Muscle of leg (tissue), 11 donors: ENCODE results near the gene TPSAB1. TPM values are rescaled to one million over a fixed set of nuclear protein-coding genes. Genes with fewer than 3 reads are reported as not detected.
"Not testable (repeated sequence)": the region's sequence is repeated elsewhere in the genome, so short reads cannot be mapped to it uniquely, and the experiment has no call there.

ENCODE experiments used
- DNase-seq: peaks from one replicate; pipeline ENCODE4 v3.0.0; 2013
- H3K27ac ChIP-seq: one replicate; pipeline ENCODE4 v1.5.1; 2013; ENCODE audit warnings: mild to moderate bottlenecking, low read length, control low read depth
- H3K27me3 ChIP-seq: one replicate; pipeline ENCODE4 v1.6.1; 2013; ENCODE audit warnings: low read length; ENCODE audit not compliant: control insufficient read depth, insufficient read depth
- H3K36me3 ChIP-seq: one replicate; pipeline ENCODE4 v1.6.1; 2013; ENCODE audit warnings: low read length; ENCODE audit not compliant: control insufficient read depth, insufficient read depth
- H3K4me1 ChIP-seq: one replicate; pipeline ENCODE4 v1.6.1; 2013; ENCODE audit warnings: low read length; ENCODE audit not compliant: control insufficient read depth, insufficient read depth
- H3K4me3 ChIP-seq: one replicate; pipeline ENCODE4 v1.5.1; 2013; ENCODE audit warnings: low read length, control low read depth
- H3K9me3 ChIP-seq: replicated peaks from 2 replicates; pipeline ENCODE4 v1.6.1; 2013; ENCODE audit warnings: low read depth, low read length; ENCODE audit not compliant: control insufficient read depth
- WGBS: methylation state at CpG from one replicate; pipeline ENCODE4 v1.1.5; 2013; ENCODE audit warnings: missing lambda C conversion rate; ENCODE audit not compliant: insufficient coverage; 5-methylcytosine and 5-hydroxymethylcytosine counted together
- polyA plus RNA-seq, 8 donors: library from polyadenylated mRNA; unstranded; fragments of 120-200 nt; gene quantifications; one replicate each; pipeline versions ENCODE4 v1.2.1 to v1.2.3, GENCODE V29; 2013; ENCODE audit warnings: inconsistent platforms in 1 of 8, low replicate concordance in 1 of 8; ENCODE audit not compliant: insufficient read length in 8 of 8, insufficient read depth in 1 of 8
- total RNA-seq: library from RNA; stranded (reverse); fragments of 120-200 nt; gene quantifications from one replicate; pipeline ENCODE4 v1.2.4, GENCODE V29; 2013

TPSAB1 gene
- total and polyA plus RNA-seq, 9 donors: 0.53 to 3.8 (median 1.7) TPM

DNA sequence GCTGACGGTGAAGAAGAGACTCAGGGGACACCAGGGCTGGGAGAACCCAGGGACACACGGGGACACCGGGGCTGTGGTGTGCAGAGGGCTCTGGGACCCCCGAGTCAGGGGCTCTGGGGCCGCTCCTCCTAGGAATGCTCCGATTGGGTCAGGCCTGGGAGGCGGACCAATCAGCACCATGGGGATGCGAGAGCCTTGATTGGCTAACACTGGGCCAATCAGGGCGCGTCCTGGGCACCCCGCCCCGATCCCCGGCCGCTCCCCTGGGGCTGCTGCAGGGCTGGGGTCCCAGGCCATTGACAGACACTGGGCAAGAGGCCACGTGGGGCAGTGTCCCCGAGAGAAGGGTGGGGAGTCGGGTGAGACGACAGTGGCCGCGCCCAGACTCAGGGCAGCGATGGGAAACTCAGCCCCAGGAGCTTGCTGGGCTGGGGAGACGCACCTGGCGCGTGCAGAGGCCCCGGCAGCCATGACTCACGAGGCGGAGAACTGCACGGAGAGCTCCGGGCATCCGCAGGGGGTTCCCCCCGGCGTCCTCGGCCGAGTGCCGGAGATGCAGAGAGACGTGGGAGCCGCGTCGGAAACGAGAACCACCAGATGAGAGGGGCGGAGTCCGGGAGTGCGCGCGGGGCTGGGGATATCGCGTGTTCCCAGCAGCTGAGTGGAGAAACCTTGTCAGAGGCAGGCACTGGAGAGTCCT, 8.3 kb upstream of the TPSAB1 start:
- H3K27ac ChIP-seq, H3K4me3 ChIP-seq, H3K27me3 ChIP-seq, H3K4me1 ChIP-seq, H3K36me3 ChIP-seq, DNase-seq, H3K9me3 ChIP-seq: not testable (repeated sequence)
- WGBS: no CpG with 5 or more reads among the region's 47 CpGs

DNA sequence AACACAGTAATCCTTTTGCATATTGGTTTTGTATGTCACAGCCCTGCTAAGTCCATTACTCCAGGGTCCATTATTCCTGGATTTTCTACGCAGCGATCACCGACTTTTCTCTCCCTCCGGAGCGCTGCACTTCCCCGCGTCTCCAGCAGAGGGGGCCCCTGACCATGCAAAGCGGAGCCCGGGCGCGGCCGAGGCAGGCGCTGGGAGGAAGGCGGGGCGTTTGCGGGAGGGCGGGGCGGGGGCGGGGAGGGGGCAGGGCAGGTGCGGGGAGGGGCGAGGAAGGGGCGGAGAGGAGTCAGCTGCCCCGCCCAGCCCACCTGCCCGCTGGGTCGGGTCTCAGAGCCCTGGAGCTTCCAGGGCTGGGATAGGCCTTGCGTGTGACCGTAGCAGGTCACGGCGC, 3.8 kb upstream of the TPSAB1 start:
- H3K27ac ChIP-seq: not testable (repeated sequence)
- WGBS: no CpG with 5 or more reads among the region's 29 CpGs

DNA sequence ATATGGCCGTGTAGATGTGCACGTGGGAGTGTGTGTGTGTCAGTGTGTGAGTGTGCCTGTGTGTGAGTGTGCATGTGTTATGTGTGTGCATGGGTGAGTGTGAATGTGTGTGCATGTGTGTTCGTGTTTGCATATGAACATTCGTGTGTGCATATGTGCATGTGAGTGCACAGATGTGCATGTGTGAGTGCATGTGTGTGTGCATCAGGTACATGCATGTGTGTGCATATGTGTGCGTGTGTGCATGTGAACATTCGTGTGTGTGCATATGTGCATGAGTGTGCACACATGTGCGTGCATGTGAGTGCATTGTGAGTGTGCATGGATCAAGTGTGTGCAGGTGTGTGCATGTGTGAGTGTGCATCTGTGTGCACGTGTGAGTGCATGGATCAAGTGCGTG, 2.5 kb upstream of the TPSAB1 start:
- DNase-seq: no peak
- Histone ChIP-seq H3K4me3 (no peak overlapping the region), H3K36me3 (no peaks in the 10 kb centered on the region), H3K27me3 (no peaks in the 10 kb centered on the region), H3K9me3 (no peaks in the 10 kb centered on the region), H3K27ac (no peak overlapping the region), H3K4me1 (no peaks in the 10 kb centered on the region)
- WGBS: 70% methylated on average over 8 of the region's 9 CpGs

More for the DNA sequence above, 3.8 kb upstream of the TPSAB1 start:
- not testable (repeated sequence) for H3K4me3 ChIP-seq, H3K4me1 ChIP-seq, H3K36me3 ChIP-seq, DNase-seq, H3K27me3 ChIP-seq, H3K9me3 ChIP-seq

DNA sequence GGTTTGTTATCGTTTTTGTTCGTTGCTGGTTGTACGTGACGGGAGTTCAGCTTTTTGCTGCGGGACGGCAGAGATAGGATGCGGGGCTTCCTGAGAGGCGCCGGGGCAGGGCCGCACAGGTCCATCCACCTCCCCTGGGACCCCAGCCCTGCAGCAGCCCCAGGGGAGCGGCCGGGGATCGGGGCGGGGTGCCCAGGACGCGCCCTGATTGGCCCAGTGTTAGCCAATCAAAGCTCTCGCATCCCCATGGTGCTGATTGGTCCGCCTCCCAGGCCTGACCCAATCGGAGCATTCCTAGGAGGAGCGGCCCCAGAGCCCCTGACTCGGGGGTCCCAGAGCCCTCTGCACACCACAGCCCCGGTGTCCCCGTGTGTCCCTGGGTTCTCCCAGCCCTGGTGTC, 1.6 kb upstream of the TPSAB1 start:
- not testable (repeated sequence) for H3K9me3 ChIP-seq, H3K4me1 ChIP-seq, H3K4me3 ChIP-seq, H3K27me3 ChIP-seq, H3K36me3 ChIP-seq, DNase-seq, H3K27ac ChIP-seq
- 66% methylated on average over 7 of the region's 23 CpGs for WGBS

DNA sequence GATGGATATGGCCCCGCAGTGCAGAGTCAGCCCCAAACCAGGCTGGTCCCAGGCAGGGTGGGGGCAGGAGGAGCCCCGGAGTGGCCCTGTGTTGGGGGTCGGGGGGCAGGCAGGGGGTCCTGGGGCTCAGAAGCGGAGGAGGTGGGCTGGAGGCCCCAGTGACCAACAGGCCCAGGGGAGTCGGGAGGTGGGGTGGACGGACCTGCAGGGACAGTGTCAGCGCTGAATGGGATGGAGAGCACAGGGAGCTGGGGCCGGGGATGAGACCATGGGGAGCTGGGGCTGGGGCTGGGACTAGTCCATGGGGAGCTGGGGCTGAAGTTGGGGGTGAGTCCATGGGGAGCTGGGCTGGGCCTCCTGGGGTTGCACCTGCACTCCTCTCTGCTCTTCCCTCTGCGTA, 930 bp upstream of the TPSAB1 start:
- not testable (repeated sequence) for DNase-seq, H3K27me3 ChIP-seq, H3K4me3 ChIP-seq, H3K27ac ChIP-seq, H3K4me1 ChIP-seq, H3K9me3 ChIP-seq, H3K36me3 ChIP-seq
- 68% methylated on average over 4 of the region's 9 CpGs for WGBS

DNA sequence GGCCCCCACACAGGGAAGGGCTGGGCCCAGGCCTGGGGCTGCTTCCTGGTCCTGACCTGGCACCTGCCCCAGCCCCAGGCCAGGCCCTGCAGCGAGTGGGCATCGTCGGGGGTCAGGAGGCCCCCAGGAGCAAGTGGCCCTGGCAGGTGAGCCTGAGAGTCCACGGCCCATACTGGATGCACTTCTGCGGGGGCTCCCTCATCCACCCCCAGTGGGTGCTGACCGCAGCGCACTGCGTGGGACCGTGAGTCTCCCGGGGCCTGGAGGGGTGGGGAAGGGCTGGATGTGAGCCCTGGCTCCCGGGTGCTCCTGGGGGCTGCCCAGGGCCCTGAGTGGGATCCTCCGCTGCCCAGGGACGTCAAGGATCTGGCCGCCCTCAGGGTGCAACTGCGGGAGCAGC, 576 bp downstream of the TPSAB1 start:
- not testable (repeated sequence) for DNase-seq, H3K36me3 ChIP-seq, H3K9me3 ChIP-seq, H3K27ac ChIP-seq, H3K4me3 ChIP-seq, H3K4me1 ChIP-seq
- no CpG with 5 or more reads among the region's 15 CpGs for WGBS
- peaks cover 12% of the 10 kb centered on the region for H3K27me3 ChIP-seq

DNA sequence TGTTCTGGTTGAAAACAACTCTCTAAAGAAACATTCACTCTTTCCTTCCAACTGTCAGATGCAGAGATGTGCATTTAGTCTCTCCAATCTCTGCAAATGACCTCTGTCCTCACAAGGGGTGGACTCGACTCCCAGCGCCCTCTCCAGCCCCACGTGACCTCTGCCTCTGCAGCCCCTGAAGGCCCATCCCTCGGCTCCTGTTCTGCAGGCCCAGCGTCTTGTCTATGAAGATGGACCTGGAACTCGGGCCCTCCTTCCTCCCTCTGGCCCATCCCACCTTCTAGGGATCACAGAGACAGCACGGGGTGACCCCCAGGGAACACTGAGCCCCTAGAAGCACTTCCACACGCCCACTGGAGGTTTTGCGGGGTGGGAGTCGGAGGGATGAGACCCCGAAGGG, 2.9 kb downstream of the TPSAB1 start:
- WGBS: 63% methylated on average over 3 of the region's 11 CpGs
- not testable (repeated sequence) for DNase-seq, H3K4me1 ChIP-seq, H3K27ac ChIP-seq, H3K9me3 ChIP-seq, H3K36me3 ChIP-seq, H3K4me3 ChIP-seq
- peaks cover 22% of the 10 kb centered on the region for H3K27me3 ChIP-seq

DNA sequence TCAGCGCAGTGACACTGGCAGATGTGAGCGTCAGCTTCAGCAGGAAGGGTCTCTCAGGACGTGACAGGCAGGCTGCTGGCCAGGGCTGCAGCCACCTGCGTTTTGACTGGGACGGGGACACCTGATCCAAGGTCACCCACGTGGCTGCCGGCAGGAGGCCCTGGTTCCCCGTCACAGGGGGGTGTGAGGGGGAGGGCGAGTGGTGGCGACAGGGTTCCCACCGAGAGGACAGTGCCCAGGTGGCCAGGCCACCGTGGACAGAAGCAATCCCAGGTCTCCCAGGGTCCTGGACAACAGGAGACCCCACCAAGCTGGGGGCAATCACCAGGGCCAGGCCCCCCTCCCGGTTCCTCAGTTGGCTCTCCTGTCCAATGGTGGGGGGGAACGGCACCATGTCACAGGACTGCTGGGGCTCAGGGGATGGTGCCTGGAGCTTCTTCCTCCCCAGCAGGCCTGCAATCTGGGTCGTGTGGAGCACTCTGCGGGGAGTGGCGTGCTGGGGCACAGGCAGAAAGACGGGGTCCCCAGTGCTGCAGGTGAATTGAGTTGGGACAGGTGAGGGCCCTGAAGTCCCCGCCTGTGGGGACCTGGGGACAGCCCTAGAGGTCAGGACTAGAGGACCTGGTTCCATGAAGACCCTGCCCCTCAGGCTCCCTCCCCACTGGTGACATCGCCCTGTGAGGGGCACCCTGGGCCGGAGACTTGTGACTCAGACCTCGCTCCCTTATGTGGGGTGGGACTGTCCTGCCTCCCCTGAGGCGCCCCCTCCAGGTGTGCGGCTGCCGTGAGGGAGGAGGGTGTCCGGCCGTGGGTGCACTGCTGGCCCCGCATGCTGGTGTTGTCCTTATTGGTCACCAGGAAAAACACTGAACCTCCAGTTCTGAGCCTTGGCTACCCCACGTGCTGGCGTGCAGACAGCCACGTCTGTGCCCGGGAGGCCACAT, 3.7 kb downstream of the TPSAB1 start:
- H3K4me1 ChIP-seq, H3K36me3 ChIP-seq, H3K4me3 ChIP-seq, DNase-seq, H3K27ac ChIP-seq, H3K9me3 ChIP-seq: not testable (repeated sequence)
- H3K27me3 ChIP-seq: peaks cover 22% of the 10 kb centered on the region
- WGBS: 37% methylated on average over 9 of the region's 32 CpGs

DNA sequence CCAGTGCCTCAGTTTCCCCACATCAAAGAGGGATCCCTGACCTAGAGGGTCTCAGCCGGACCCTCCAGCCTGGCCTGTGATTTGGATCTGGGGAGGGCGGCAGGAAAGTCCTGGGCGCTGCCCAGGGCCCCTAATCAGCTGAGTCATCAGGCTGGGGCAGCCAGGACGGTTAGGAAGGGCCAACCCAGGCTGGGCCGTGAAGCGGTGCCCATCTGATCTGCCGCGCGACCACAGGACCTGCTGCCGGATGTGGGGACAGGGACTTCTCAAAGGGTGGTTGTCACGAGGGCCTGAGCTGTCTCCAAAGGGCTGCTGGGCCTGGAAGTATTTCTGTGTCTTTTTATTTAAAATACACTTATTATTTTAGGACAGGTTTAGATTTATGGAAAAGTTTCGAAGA, 4.4 kb downstream of the TPSAB1 start:
- no peak overlapping the region for H3K27ac ChIP-seq
- H3K4me1 ChIP-seq: no peaks in the 10 kb centered on the region
- H3K36me3 ChIP-seq: no peaks in the 10 kb centered on the region
- no peaks in the 10 kb centered on the region for H3K9me3 ChIP-seq
- DNase-seq: no peak
- WGBS: 75% methylated on average over 7 of the region's 12 CpGs
- no peak overlapping the region for H3K4me3 ChIP-seq
- peaks cover 22% of the 10 kb centered on the region for H3K27me3 ChIP-seq

DNA sequence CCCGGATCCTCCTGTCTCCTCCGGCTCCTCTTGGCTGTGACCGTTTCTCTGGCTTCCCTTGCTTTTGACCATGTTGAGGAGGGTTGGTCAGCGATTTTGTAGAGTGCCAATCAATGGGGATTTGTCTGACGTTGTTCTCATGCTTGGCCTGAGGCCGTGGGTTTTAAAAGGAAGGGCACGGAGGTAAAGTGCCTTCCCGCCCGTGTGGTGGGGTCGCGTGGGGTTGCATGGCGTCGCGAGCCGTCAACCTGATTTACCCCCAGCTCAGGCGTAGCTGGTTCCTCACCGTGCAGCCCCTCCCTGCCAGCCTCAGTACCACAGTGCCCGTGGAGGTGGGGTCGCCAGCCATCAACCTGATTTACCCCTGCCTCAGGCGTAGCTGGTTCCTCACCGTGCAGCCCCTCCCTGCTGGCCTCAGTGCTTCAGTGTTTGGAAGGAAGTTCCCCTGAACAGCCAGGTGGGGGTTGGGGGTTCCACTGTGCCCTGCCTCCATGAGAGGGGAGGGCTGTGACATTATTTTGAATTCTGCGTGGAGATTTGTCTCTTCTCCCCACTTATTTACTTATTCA, 5.0 kb downstream of the TPSAB1 start:
- Histone ChIP-seq H3K27me3 (peaks cover 22% of the 10 kb centered on the region), H3K36me3 (no peaks in the 10 kb centered on the region), H3K4me3 (no peak overlapping the region), H3K27ac (no peak overlapping the region), H3K9me3 (no peaks in the 10 kb centered on the region), H3K4me1 (no peaks in the 10 kb centered on the region)
- 51% methylated on average over 16 of the region's 22 CpGs for WGBS
- DNase-seq: no peak
